RWPE2 (cell line): ENCODE data around the gene DNAJA1.

Experiments
- ATAC-seq: fragments of 200-7000 bp; cut with Tn5 transposase; 3 replicates; pipeline ENCODE4 v1.9.1; 2021; ENCODE audit warnings: low read depth
- DNase-seq: peaks from one replicate; pipeline ENCODE4 v3.0.0-alpha.2; 2020; ENCODE audit warnings: low spot score
- H3K27ac ChIP-seq: fragments of 450-650 bp; 2 replicates; pipeline ENCODE4 v1.5.1; 2017; ENCODE audit warnings: mild to moderate bottlenecking; ENCODE audit not compliant: poor library complexity, severe bottlenecking
- H3K27me3 ChIP-seq: fragments of 250-450 bp; sonication (Bioruptor Pico); 2 replicates; pipeline ENCODE4 v1.5.1; 2021; ENCODE audit warnings: mild to moderate bottlenecking, moderate library complexity; ENCODE audit not compliant: insufficient read depth, poor library complexity, severe bottlenecking
- H3K36me3 ChIP-seq: fragments of 250-450 bp; sonication (Bioruptor Pico); 2 replicates; pipeline ENCODE4 v1.5.1; 2020; ENCODE audit warnings: low read depth, mild to moderate bottlenecking, moderate library complexity
- H3K4me1 ChIP-seq: fragments of 250-450 bp; sonication (Bioruptor Pico); 2 replicates; pipeline ENCODE4 v1.5.1; 2021; ENCODE audit warnings: mild to moderate bottlenecking, moderate library complexity; ENCODE audit not compliant: insufficient read depth, poor library complexity, severe bottlenecking
- H3K4me3 ChIP-seq: fragments of 250-450 bp; sonication (Bioruptor Pico); 2 replicates; pipeline ENCODE4 v1.5.1; 2021; ENCODE audit warnings: mild to moderate bottlenecking, moderate library complexity; ENCODE audit not compliant: severe bottlenecking
- H3K9me3 ChIP-seq: fragments of 250-450 bp; sonication (Bioruptor Pico); 2 replicates; pipeline ENCODE4 v1.5.1; 2021; ENCODE audit warnings: mild to moderate bottlenecking, moderate library complexity; ENCODE audit not compliant: severe bottlenecking
- TF ChIP-seq, protein P1 (sequence below): fragments of 450-650 bp; IDR thresholded peaks from one replicate; pipeline ENCODE4 v1.5.1; 2017; ENCODE audit warnings: mild to moderate bottlenecking, moderate library complexity; ENCODE audit not compliant: poor library complexity, severe bottlenecking

DNAJA1 gene

DNA sequence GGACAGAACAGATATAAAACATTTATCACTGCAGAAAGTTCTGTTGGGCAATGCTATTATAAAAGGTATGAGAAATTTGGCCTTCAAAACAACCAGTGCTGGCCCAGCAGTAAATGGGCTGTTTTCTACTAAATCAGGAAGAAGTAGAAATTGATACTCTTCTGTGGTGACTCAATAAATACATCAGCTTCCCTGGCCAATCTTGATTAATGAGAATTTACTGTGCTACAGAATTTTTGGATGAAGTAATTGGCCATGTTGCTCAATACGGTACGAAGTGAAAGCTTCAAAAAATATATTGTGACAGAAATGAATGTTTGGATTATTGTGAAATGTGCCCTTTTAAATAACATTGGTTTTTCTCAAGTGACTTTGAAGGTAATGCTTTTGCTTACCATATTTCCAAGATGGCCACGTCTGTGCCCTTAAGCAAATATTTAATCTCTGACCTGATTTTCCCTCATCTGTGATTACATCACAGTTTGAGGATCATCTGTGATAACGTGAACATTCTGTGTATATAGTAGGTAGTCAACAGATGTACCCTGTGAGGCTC is 4.2 kb downstream of the DNAJA1 start:
- no peaks in the 10 kb centered on the region for H3K27me3 ChIP-seq
- TF ChIP-seq, protein P1, sequence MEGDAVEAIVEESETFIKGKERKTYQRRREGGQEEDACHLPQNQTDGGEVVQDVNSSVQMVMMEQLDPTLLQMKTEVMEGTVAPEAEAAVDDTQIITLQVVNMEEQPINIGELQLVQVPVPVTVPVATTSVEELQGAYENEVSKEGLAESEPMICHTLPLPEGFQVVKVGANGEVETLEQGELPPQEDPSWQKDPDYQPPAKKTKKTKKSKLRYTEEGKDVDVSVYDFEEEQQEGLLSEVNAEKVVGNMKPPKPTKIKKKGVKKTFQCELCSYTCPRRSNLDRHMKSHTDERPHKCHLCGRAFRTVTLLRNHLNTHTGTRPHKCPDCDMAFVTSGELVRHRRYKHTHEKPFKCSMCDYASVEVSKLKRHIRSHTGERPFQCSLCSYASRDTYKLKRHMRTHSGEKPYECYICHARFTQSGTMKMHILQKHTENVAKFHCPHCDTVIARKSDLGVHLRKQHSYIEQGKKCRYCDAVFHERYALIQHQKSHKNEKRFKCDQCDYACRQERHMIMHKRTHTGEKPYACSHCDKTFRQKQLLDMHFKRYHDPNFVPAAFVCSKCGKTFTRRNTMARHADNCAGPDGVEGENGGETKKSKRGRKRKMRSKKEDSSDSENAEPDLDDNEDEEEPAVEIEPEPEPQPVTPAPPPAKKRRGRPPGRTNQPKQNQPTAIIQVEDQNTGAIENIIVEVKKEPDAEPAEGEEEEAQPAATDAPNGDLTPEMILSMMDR: no peak
- ATAC-seq (no peak), DNase-seq (no peak)
- peaks cover 85% of the 10 kb centered on the region for H3K36me3 ChIP-seq
- no peak overlapping the region for H3K4me3 ChIP-seq
- peaks cover 23% of the 10 kb centered on the region for H3K4me1 ChIP-seq
- H3K27ac ChIP-seq: no peak overlapping the region
- no peaks in the 10 kb centered on the region for H3K9me3 ChIP-seq

DNA sequence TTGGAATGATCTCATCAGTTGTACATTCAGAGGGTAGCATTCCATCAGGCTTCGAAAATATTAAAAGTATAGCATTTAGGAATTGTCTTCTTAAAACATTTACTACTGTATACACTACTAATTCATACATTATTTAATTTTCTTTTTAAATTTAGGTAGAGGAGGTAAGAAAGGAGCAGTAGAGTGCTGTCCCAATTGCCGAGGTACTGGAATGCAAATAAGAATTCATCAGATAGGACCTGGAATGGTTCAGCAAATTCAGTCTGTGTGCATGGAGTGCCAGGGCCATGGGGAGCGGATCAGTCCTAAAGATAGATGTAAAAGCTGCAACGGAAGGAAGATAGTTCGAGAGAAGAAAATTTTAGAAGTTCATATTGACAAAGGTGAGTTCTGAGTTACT is 5.2 kb downstream of the DNAJA1 start:
- TF ChIP-seq, protein P1: no peak
- H3K36me3 ChIP-seq: peaks cover 95% of the 10 kb centered on the region
- H3K27ac ChIP-seq: no peak overlapping the region
- ATAC-seq: no peak
- no peaks in the 10 kb centered on the region for H3K9me3 ChIP-seq
- peaks cover 23% of the 10 kb centered on the region for H3K4me1 ChIP-seq
- H3K4me3 ChIP-seq: no peak overlapping the region
- DNase-seq: no peak
- no peaks in the 10 kb centered on the region for H3K27me3 ChIP-seq

DNA sequence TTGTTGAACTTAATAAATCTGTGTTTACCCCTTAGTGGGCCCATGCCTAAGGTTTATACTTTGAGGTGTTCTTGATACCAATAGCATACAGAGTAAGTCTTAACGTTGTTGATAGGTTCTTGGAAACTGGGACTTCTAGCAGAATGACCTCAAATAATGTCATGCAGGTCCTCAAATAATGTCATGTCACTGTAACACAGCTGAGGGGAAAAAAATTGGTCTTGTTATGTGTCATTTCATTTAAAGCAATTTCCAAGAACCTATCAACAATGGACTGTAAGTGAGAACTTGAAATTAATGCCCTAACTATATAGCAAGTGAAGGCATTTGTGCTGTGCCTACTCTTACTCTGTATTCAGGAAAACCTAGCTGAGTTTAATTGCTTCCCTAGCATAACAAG is 7.2 kb downstream of the DNAJA1 start:
- Histone ChIP-seq H3K4me1 (peaks cover 20% of the 10 kb centered on the region), H3K27me3 (no peaks in the 10 kb centered on the region), H3K9me3 (no peaks in the 10 kb centered on the region), H3K36me3 (peaks cover 100% of the 10 kb centered on the region), H3K27ac (no peak overlapping the region), H3K4me3 (no peak overlapping the region)
- no peak for ATAC-seq
- TF ChIP-seq, protein P1: no peak
- DNase-seq: no peak

DNA sequence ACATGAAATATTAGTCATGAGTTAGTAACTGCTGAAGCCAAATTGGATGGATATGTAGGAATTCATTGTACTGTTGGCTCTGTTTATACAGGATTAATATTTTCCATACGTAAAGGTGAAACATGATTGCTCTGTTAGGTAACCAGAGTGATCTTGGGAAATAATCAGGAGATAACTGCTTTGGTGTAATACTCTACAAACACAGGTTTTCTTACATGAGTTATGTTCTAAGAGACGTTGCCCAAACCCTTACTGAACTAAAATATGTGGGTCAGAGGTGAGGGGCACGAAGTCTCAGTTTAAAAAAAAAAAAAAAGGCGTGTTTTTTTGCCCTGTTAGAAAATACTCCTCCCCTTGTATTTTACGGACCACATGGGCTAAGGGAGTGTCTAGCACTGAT is 7.8 kb downstream of the DNAJA1 start:
- no peak overlapping the region for H3K27ac ChIP-seq

More for the DNA sequence above, 7.8 kb downstream of the DNAJA1 start:
- Histone ChIP-seq H3K4me3 (no peak overlapping the region), H3K4me1 (peaks cover 20% of the 10 kb centered on the region), H3K36me3 (peaks cover 100% of the 10 kb centered on the region), H3K27me3 (no peaks in the 10 kb centered on the region), H3K9me3 (no peaks in the 10 kb centered on the region)
- DNase-seq: no peak
- ATAC-seq: no peak; the same call in 2 of the 3 replicates
- TF ChIP-seq, protein P1: no peak
